ENCODE data around the gene FGF12.
"Not testable (repeated sequence)": the region's sequence is repeated elsewhere in the genome, so short reads cannot be mapped to it uniquely, and the experiment has no call there.

Gene FGF12

DNA sequence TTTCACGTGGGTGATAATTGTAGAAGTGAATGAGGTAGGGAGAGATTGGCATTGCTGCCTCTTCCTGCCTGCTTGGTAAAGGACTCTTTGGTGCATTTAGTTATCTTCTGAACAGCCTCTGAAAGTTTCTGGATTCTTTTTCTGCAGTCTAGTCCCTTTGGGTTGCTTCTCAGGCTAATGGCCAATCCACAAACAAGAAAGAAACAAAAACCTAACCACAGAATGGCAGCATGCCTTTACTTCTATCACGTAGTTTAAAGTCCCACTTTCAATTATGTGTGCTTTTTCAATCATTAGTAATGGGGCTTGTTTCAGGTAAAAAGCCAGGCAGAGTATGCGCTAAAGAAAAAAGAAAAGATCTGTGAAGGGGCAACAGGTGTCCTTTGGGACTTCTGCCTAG lies 7.4 kb downstream of the FGF12 start:
- Histone ChIP-seq H3K9ac (ENCODE audit: low read length) (no peak overlapping the region), H3K36me3 (ENCODE audit: control insufficient read depth, insufficient read depth, low read length) (no peaks in the 10 kb centered on the region), H3K27ac (ENCODE audit: low read depth, low read length) (no peak overlapping the region), H3K4me1 (ENCODE audit: control insufficient read depth, insufficient read depth, low read length) (no peaks in the 10 kb centered on the region), H3K4me3 (ENCODE audit: low read length) (no peak overlapping the region), H3K27me3 (ENCODE audit: control insufficient read depth, insufficient read depth, low read length) (no peaks in the 10 kb centered on the region)

DNA sequence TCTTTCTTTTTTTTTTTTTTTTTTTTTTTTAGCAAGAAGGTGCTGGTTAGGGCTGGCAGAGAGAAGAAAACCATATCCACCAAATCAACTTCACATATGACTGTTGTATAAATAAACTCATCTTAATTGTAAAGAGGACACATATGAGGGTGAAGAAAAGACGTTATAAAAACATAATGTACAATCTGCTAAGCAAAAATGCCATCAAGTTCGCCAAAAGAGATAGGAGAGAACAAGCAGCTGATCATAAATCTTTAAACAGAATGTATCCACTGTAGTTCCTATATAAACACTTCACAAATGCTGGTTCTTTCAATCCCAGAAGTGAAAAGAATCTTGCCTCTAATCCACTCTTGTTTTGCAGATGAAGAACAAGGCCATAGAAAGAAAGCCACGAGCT lies 9.2 kb downstream of the FGF12 start:
- no peak overlapping the region for H3K9ac ChIP-seq (ENCODE audit: low read length)
- no peaks in the 10 kb centered on the region for H3K4me1 ChIP-seq (ENCODE audit: control insufficient read depth, insufficient read depth, low read length)
- H3K4me3 ChIP-seq (ENCODE audit: low read length): no peak overlapping the region
- H3K27ac ChIP-seq (ENCODE audit: low read depth, low read length): no peak overlapping the region
- no peaks in the 10 kb centered on the region for H3K36me3 ChIP-seq (ENCODE audit: control insufficient read depth, insufficient read depth, low read length)
- H3K27me3 ChIP-seq (ENCODE audit: control insufficient read depth, insufficient read depth, low read length): no peaks in the 10 kb centered on the region

DNA sequence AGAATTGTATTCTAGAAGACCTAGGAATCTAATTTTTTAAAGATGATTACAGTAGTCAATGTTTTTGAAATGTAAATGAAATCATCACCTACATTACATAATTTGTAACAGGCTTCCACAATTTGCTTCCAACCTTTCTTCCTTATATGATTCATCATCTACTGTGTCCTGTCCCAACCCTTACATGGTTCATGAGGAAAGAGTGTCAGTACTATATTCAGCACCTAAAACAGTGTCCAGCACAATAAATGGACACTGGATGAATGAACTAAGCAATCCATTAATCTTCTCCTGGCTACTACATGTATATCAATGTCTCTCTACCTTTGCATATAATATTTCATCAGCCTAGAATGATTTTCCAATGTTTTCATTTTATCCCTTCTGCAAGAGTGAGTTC lies 12.2 kb downstream of the FGF12 start:
- Histone ChIP-seq H3K4me1 (ENCODE audit: control insufficient read depth, insufficient read depth, low read length) (no peaks in the 10 kb centered on the region), H3K27ac (ENCODE audit: low read depth, low read length) (no peak overlapping the region), H3K27me3 (ENCODE audit: control insufficient read depth, insufficient read depth, low read length) (no peaks in the 10 kb centered on the region), H3K36me3 (ENCODE audit: control insufficient read depth, insufficient read depth, low read length) (no peaks in the 10 kb centered on the region), H3K9ac (ENCODE audit: low read length) (no peak overlapping the region), H3K4me3 (ENCODE audit: low read length) (no peak overlapping the region)

DNA sequence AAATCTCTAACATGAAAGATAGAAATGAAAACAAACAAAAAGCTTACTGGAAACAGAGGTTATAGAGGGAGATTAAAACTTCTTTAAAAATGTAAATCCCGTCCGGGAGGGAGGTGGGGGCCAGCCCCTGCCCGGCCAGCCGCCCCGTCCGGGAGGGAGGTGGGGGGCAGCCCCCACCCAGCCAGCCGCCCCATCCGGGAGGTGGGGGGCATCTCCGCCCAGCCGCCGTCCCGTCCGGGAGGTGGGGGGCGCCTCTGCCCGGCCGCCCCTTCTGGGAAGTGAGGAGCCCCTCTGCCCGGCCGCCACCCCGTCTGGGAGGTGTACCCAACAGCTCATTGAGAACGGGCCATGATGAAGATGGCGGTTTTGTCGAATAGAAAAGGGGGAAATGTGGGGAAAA lies 16.2 kb downstream of the FGF12 start:
- H3K36me3 ChIP-seq (ENCODE audit: control insufficient read depth, insufficient read depth, low read length); H3K27ac ChIP-seq (ENCODE audit: low read depth, low read length); H3K27me3 ChIP-seq (ENCODE audit: control insufficient read depth, insufficient read depth, low read length); H3K4me1 ChIP-seq (ENCODE audit: control insufficient read depth, insufficient read depth, low read length); H3K4me3 ChIP-seq (ENCODE audit: low read length); H3K9ac ChIP-seq (ENCODE audit: low read length): not testable (repeated sequence)

DNA sequence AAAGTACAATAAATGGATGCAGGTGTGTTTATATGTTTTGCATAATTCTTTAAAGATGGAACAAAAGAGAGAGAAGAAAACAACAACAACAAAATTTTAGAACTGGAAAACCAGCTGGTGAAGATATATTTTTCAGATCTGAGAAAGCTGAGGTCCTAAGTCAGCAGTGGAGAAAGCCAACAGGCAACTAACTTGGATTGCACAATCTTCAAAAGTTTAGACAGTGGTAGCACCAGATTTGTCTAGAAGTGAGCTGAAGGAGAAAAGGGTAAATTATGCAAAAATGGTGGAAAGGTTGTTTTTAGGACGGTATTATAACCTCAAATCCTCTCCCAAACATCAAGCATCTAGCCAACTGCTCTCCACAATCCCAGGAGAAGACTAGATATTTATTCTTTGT lies 17.0 kb downstream of the FGF12 start:
- no peak overlapping the region for H3K27ac ChIP-seq (ENCODE audit: low read depth, low read length)
- no peak overlapping the region for H3K9ac ChIP-seq (ENCODE audit: low read length)
- H3K27me3 ChIP-seq (ENCODE audit: control insufficient read depth, insufficient read depth, low read length): no peaks in the 10 kb centered on the region
- no peaks in the 10 kb centered on the region for H3K36me3 ChIP-seq (ENCODE audit: control insufficient read depth, insufficient read depth, low read length)
- no peaks in the 10 kb centered on the region for H3K4me1 ChIP-seq (ENCODE audit: control insufficient read depth, insufficient read depth, low read length)
- no peak overlapping the region for H3K4me3 ChIP-seq (ENCODE audit: low read length)

DNA sequence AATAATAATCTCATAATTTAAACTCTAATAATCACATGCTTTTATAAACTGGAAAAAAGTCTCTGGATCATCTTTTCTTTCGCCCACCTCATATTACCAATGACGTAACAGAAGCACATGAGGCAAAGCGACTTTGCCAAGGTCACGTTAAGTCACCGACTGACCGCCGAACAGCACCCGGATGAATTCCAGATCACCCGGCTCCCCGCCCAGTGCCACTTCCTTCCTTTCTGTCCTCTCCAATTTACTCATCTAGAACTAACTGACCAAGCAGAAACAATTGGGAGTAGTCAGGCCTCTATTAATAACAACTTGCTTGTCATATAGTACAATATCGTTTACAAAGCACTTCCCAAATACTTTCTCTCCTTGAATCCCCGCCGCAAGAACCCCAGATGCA lies 21.1 kb downstream of the FGF12 start:
- Histone ChIP-seq H3K27me3 (ENCODE audit: control insufficient read depth, insufficient read depth, low read length) (no peaks in the 10 kb centered on the region), H3K36me3 (ENCODE audit: control insufficient read depth, insufficient read depth, low read length) (no peaks in the 10 kb centered on the region), H3K9ac (ENCODE audit: low read length) (no peak overlapping the region), H3K4me1 (ENCODE audit: control insufficient read depth, insufficient read depth, low read length) (no peaks in the 10 kb centered on the region), H3K27ac (ENCODE audit: low read depth, low read length) (no peak overlapping the region), H3K4me3 (ENCODE audit: low read length) (no peak overlapping the region)

DNA sequence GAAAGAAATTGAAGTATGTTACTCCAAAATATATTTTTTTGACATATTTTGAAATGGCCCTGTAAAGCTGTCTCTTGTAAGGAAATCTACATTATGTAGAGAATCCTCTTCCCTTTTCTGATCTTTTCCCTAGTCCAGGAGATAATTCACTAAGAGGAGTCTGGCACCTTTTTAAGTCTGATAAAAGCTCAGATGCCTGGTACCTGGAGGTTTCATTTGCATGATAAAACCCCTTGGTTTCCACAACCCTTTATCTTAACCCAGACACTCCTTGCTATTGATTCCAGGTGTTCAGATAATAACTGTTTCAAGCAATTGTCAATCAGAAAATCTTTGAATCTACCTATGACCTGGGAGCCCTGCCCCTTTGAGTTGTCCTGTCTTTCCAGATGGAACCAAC lies 26.5 kb downstream of the FGF12 start:
- no peaks in the 10 kb centered on the region for H3K27me3 ChIP-seq (ENCODE audit: control insufficient read depth, insufficient read depth, low read length)
- H3K27ac ChIP-seq (ENCODE audit: low read depth, low read length): no peak overlapping the region
- H3K36me3 ChIP-seq (ENCODE audit: control insufficient read depth, insufficient read depth, low read length): no peaks in the 10 kb centered on the region
- H3K4me3 ChIP-seq (ENCODE audit: low read length): no peak overlapping the region
- H3K4me1 ChIP-seq (ENCODE audit: control insufficient read depth, insufficient read depth, low read length): no peaks in the 10 kb centered on the region
- no peak overlapping the region for H3K9ac ChIP-seq (ENCODE audit: low read length)

DNA sequence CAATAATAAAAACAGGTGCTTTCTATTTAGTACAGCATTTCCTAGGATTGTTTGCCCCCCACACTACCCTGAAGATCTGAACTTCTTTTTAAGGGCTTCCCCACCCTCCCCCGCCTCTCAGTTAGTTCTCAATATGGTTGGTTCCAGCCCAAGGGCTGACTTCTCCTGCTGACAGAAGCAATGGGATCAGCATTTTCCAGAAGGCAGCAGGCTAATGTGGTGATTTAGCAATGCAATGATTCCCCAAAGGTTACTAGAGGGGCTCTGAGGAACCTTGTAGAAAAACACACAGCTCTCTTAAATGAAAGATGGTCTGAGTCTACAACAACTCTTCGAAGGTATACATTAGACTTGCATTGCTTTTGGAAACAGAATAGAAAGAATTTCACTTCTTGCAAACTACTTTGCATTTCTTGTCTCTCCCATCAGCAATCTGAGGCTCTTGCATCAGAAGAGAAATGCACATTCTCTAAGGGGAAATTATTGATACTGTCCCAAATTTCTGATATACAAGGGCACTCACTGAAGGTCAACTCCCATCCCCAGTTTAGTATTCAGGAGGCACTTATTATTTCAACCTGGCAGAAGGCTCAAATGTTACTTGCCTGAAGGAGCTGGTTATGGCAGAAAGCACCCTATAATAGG lies 30.3 kb downstream of the FGF12 start:
- Histone ChIP-seq H3K27ac (ENCODE audit: low read depth, low read length) (no peak overlapping the region), H3K36me3 (ENCODE audit: control insufficient read depth, insufficient read depth, low read length) (no peaks in the 10 kb centered on the region), H3K27me3 (ENCODE audit: control insufficient read depth, insufficient read depth, low read length) (no peaks in the 10 kb centered on the region), H3K9ac (ENCODE audit: low read length) (no peak overlapping the region), H3K4me1 (ENCODE audit: control insufficient read depth, insufficient read depth, low read length) (no peaks in the 10 kb centered on the region), H3K4me3 (ENCODE audit: low read length) (no peak overlapping the region)

DNA sequence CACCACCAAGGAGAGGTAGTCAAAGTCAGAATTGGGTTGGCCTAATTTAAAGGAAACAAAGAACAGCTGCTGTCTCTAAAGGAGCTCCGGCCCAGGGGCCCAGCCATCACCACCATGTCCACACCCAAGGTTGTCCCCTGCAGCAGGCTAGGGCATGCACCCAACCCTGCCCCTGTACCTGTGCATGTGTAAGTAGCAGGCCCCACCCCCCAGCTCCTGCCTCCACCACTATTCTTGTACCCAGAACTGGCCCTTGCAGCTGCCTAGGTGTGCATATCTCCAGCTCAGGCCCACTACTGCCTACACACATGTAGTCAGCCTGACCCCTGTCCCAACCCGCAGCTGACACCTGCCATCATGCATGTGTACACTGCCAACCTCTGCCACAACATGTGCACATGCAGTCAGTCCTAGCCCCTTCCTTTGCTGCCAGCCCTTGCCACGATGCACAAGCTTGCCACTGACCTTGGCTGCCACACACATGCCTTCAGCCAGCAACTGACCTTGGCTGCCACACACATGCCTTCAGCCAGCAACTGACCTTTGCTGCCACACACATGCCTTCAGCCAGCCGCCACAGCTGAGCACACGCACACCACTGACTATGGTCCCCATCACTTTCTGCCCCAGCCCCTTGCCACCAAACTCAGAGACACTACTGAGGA lies 39.7 kb downstream of the FGF12 start:
- H3K9ac ChIP-seq (ENCODE audit: low read length): no peak overlapping the region
- H3K36me3 ChIP-seq (ENCODE audit: control insufficient read depth, insufficient read depth, low read length): no peaks in the 10 kb centered on the region
- no peaks in the 10 kb centered on the region for H3K4me1 ChIP-seq (ENCODE audit: control insufficient read depth, insufficient read depth, low read length)
- no peaks in the 10 kb centered on the region for H3K27me3 ChIP-seq (ENCODE audit: control insufficient read depth, insufficient read depth, low read length)
- H3K27ac ChIP-seq (ENCODE audit: low read depth, low read length): no peak overlapping the region
- no peak overlapping the region for H3K4me3 ChIP-seq (ENCODE audit: low read length)

DNA sequence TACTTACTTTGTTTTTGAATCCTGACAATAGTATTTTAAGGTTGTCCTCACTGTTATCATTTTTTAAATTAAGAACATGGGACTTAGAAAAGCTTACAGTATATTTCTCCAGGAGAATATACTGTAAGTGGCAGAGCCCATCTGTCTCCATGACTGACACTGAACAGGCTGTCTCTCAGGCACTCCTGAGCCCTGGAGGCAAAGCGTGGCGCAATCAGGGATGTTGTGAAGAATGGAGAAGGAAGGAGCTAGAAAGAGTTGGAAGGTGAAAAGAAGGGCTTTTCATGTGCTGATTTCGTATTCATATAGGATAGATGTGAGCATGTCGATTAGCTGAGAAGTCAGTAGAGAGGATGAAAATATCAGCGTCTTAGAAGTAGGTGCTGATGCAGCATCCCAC lies 41.5 kb downstream of the FGF12 start:
- Histone ChIP-seq H3K4me3 (ENCODE audit: low read length) (no peak overlapping the region), H3K27me3 (ENCODE audit: control insufficient read depth, insufficient read depth, low read length) (no peaks in the 10 kb centered on the region), H3K36me3 (ENCODE audit: control insufficient read depth, insufficient read depth, low read length) (no peaks in the 10 kb centered on the region), H3K27ac (ENCODE audit: low read depth, low read length) (no peak overlapping the region), H3K4me1 (ENCODE audit: control insufficient read depth, insufficient read depth, low read length) (no peaks in the 10 kb centered on the region), H3K9ac (ENCODE audit: low read length) (no peak overlapping the region)

DNA sequence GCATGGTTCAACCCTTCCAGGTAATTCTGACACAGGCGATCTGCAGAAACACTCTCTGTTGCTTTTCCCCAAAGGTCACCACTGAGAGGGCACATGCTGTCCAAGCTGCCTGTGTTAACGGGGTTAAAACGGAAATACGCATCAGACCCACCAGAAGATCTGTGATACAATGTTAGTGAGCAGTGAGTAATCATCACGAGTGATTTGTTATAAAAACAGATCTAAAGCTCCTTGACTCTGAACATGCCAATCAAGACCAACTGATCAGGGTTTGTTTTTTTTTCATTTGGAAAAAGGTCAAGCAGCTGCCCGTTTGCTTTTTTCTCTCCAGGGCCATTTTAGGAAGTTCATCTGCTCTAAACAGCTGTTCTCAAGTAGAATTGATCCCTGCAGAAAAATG lies 43.2 kb downstream of the FGF12 start:
- H3K36me3 ChIP-seq (ENCODE audit: control insufficient read depth, insufficient read depth, low read length): no peaks in the 10 kb centered on the region

DNA sequence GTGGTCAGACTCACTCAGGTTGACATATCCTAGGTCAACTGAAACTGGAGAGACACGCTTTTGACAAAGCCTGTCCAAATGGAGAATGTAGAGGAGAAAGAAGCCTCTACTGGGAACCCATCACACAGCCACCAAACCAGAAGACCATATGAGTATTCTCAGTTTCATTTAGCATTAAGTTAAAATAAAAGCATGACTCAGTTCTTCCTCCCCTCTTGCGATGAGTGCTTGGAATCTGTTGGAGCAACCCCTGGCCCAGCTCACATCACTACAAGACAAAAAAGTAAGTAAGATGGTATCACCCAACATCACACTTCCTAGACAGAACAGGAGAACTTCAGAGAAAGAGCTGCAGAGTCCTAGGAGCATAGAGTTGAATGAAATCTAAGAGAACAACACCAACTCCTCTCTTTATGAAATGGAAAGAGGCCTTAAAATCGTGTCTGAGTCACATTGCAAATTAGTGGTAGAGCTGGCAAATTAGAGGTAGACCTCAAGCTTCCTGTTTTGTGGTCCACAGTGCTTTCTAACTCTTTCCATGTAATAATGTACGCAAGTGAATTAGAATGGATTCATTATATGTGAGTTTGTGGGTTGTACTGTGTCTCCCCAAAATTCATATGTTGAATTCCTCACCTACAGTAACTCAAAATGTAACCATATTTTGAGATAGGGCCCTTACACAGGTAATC lies 51.2 kb downstream of the FGF12 start:
- Histone ChIP-seq H3K36me3 (ENCODE audit: control insufficient read depth, insufficient read depth, low read length) (no peaks in the 10 kb centered on the region), H3K27me3 (ENCODE audit: control insufficient read depth, insufficient read depth, low read length) (no peaks in the 10 kb centered on the region), H3K27ac (ENCODE audit: low read depth, low read length) (no peak overlapping the region), H3K9ac (ENCODE audit: low read length) (no peak overlapping the region), H3K4me3 (ENCODE audit: low read length) (no peak overlapping the region), H3K4me1 (ENCODE audit: control insufficient read depth, insufficient read depth, low read length) (no peaks in the 10 kb centered on the region)

More for the DNA sequence above, 43.2 kb downstream of the FGF12 start:
- no peak overlapping the region for H3K9ac ChIP-seq (ENCODE audit: low read length)
- no peaks in the 10 kb centered on the region for H3K27me3 ChIP-seq (ENCODE audit: control insufficient read depth, insufficient read depth, low read length)
- H3K27ac ChIP-seq (ENCODE audit: low read depth, low read length): no peak overlapping the region
- H3K4me3 ChIP-seq (ENCODE audit: low read length): no peak overlapping the region
- H3K4me1 ChIP-seq (ENCODE audit: control insufficient read depth, insufficient read depth, low read length): no peaks in the 10 kb centered on the region

DNA sequence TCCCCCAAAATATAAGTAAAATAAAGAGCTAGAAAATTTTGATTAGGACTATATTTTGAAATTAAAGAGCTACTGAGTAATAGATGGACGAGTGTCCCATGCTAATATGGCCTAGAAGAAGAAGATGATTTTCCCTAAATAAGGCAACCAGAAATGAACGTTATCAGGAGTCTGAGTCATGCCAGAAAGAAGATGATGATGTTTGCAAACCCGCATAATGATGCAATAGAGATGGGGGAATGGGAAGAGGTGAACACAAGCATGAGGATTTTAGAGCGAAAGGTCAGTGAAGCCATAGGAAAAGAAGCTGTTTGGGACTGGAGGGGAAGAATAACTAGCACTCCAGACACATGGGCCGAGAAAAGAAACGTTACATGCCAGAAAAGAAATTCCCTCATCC lies 71.7 kb downstream of the FGF12 start:
- H3K9ac ChIP-seq (ENCODE audit: low read length): no peak overlapping the region
- H3K27me3 ChIP-seq (ENCODE audit: control insufficient read depth, insufficient read depth, low read length): no peaks in the 10 kb centered on the region
- H3K4me3 ChIP-seq (ENCODE audit: low read length): no peak overlapping the region
- no peaks in the 10 kb centered on the region for H3K36me3 ChIP-seq (ENCODE audit: control insufficient read depth, insufficient read depth, low read length)
- no peak overlapping the region for H3K27ac ChIP-seq (ENCODE audit: low read depth, low read length)
- H3K4me1 ChIP-seq (ENCODE audit: control insufficient read depth, insufficient read depth, low read length): no peaks in the 10 kb centered on the region

Measured in rectal smooth muscle tissue (tissue), 1 donor.